IMR-90 (cell line): Measurements from ENCODE around the gene DIP2B. TPM values are rescaled to one million over a fixed set of nuclear protein-coding genes. Genes with fewer than 3 reads are reported as not detected.

Source experiments
- ATAC-seq: fragments of 200-7000 bp; cut with Tn5 transposase; 2 replicates; pipeline ENCODE4 v1.9.1; 2020; ENCODE audit warnings: low read depth, mild to moderate bottlenecking, moderate library complexity
- BruUV-seq: library from RNA; stranded (reverse); fragments of 400-500 nt; replicated peaks from 2 replicates; lab custom pipeline; 2021; lab: Mats Ljungman, UMichigan
- CTCF ChIA-PET: fragments of 300-600 bp; formaldehyde crosslinking; extraction: SDS; loops from one replicate; lab custom pipeline; 2021; ENCODE audit warnings: antibody characterized with exemption; lab: Yijun Ruan, JAX
- POLR2A ChIA-PET: fragments of 300-600 bp; sonication (Branson Sonifier 250); formaldehyde crosslinking; loops from one replicate; lab custom pipeline; 2022; ENCODE audit warnings: antibody characterized with exemption; ENCODE audit not compliant: unreplicated experiment; lab: Charles Lee
- DNase-seq: peaks from one replicate; pipeline ENCODE4 v3.0.0; 2013
- H2AFZ ChIP-seq: replicated peaks from 2 replicates; pipeline ENCODE3; 2013; ENCODE audit warnings: low read length, mild to moderate bottlenecking; ENCODE audit not compliant: poor library complexity
- H2AK5ac ChIP-seq: 2 replicates; pipeline ENCODE4 v1.6.1; 2013; ENCODE audit warnings: low read depth, low read length, inconsistent platforms
- H2AK9ac ChIP-seq: replicated peaks from 2 replicates; pipeline ENCODE3; 2013; ENCODE audit warnings: mild to moderate bottlenecking, low read depth, low read length, moderate library complexity; ENCODE audit not compliant: poor library complexity
- H2BK120ac ChIP-seq: 2 replicates; pipeline ENCODE4 v1.6.1; 2013; ENCODE audit warnings: low read depth, low read length, inconsistent platforms
- H2BK15ac ChIP-seq: 3 replicates; pipeline ENCODE4 v1.6.1; 2013; ENCODE audit warnings: low read depth, low read length, inconsistent platforms
- H2BK20ac ChIP-seq: 2 replicates; pipeline ENCODE4 v1.6.1; 2013; ENCODE audit warnings: low read depth, mild to moderate bottlenecking, inconsistent platforms, low read length, moderate library complexity
- H2BK5ac ChIP-seq: 2 replicates; pipeline ENCODE4 v1.6.1; 2013; ENCODE audit warnings: mild to moderate bottlenecking, low read depth, low read length, inconsistent platforms; ENCODE audit not compliant: poor library complexity, severe bottlenecking
- H3K14ac ChIP-seq: replicated peaks from 2 replicates; pipeline ENCODE4 v1.6.1; 2013; ENCODE audit warnings: low read depth, low read length, inconsistent platforms
- H3K18ac ChIP-seq: 2 replicates; pipeline ENCODE4 v1.6.1; 2013; ENCODE audit warnings: low read depth, low read length, control low read depth
- H3K23ac ChIP-seq: 2 replicates; pipeline ENCODE4 v1.6.1; 2013; ENCODE audit warnings: low read depth, low read length, inconsistent platforms
- H3K27ac ChIP-seq: 2 replicates; pipeline ENCODE4 v1.5.1; 2013; ENCODE audit warnings: mild to moderate bottlenecking, control low read depth, low read length; ENCODE audit not compliant: insufficient read depth
- H3K27me3 ChIP-seq: 2 replicates; pipeline ENCODE4 v1.6.1; 2013; ENCODE audit warnings: low read length; ENCODE audit not compliant: control insufficient read depth, insufficient read depth
- H3K36me3 ChIP-seq: 2 replicates; pipeline ENCODE4 v1.6.1; 2013; ENCODE audit warnings: low read length, mixed read lengths; ENCODE audit not compliant: control insufficient read depth, insufficient read depth
- H3K4ac ChIP-seq: 2 replicates; pipeline ENCODE4 v1.6.1; 2013; ENCODE audit warnings: low read depth, low read length, inconsistent platforms
- H3K4me1 ChIP-seq: 2 replicates; pipeline ENCODE4 v1.6.1; 2013; ENCODE audit warnings: low read length, mixed read lengths; ENCODE audit not compliant: control insufficient read depth, insufficient read depth
- H3K4me2 ChIP-seq: 2 replicates; pipeline ENCODE4 v1.6.1; 2013; ENCODE audit warnings: low read depth, mild to moderate bottlenecking, control low read depth, low read length, moderate library complexity
- H3K4me3 ChIP-seq: 2 replicates; pipeline ENCODE4 v1.5.1; 2013; ENCODE audit warnings: low read depth, mild to moderate bottlenecking, control low read depth, low read length, moderate library complexity; ENCODE audit not compliant: insufficient read depth
- H3K56ac ChIP-seq: 2 replicates; pipeline ENCODE4 v1.6.1; 2013; ENCODE audit warnings: low read length, inconsistent platforms; ENCODE audit not compliant: insufficient read depth; ENCODE audit errors: extremely low read depth
- H3K79me1 ChIP-seq, 2 experiments: 2 replicates each; pipeline ENCODE4 v1.6.1; 2013; ENCODE audit warnings: low read length in 2 of 2, inconsistent platforms in 1 of 2, low read depth in 1 of 2
- H3K9ac ChIP-seq: 2 replicates; pipeline ENCODE4 v1.6.1; 2013; ENCODE audit warnings: low read depth, low read length, control low read depth
- H3K9me1 ChIP-seq: 2 replicates; pipeline ENCODE4 v1.6.1; 2013; ENCODE audit warnings: low read length, inconsistent platforms; ENCODE audit not compliant: insufficient read depth
- H3K9me3 ChIP-seq: 2 replicates; pipeline ENCODE4 v1.6.1; 2013; ENCODE audit warnings: low read length; ENCODE audit not compliant: control insufficient read depth, insufficient read depth
- H4K20me1 ChIP-seq: 2 replicates; pipeline ENCODE4 v1.6.1; 2013; ENCODE audit warnings: low read length, inconsistent platforms; ENCODE audit not compliant: insufficient read depth
- H4K5ac ChIP-seq: 2 replicates; pipeline ENCODE4 v1.6.1; 2013; ENCODE audit warnings: mild to moderate bottlenecking, low read depth, low read length, control low read depth
- H4K8ac ChIP-seq, 2 experiments: 2 replicates each; pipeline ENCODE4 v1.6.1; 2013; ENCODE audit warnings: low read depth in 2 of 2, low read length in 2 of 2, control low read depth in 1 of 2, inconsistent platforms in 1 of 2
- H4K91ac ChIP-seq: 2 replicates; pipeline ENCODE4 v1.6.1; 2013; ENCODE audit warnings: low read depth, low read length, inconsistent platforms; ENCODE audit not compliant: insufficient read depth
- BHLHE40 ChIP-seq: fragments of 150-350 bp; IDR thresholded peaks from 2 replicates; pipeline ENCODE4 v1.6.1; 2016; ENCODE audit warnings: mild to moderate bottlenecking, low read depth, low read length
- CEBPB ChIP-seq: IDR thresholded peaks from 2 replicates; pipeline ENCODE4 v1.6.1; 2012; ENCODE audit warnings: low read depth, low read length, improper control_type of control experiment
- CHD1 ChIP-seq: IDR thresholded peaks from 2 replicates; pipeline ENCODE4 v1.6.1; 2012; ENCODE audit warnings: low read depth, low read length, improper control_type of control experiment
- MAFK ChIP-seq: IDR thresholded peaks from 2 replicates; pipeline ENCODE4 v1.6.1; 2012; ENCODE audit warnings: low read depth, low read length, improper control_type of control experiment
- MAZ ChIP-seq: IDR thresholded peaks from 2 replicates; pipeline ENCODE4 v1.6.1; 2012; ENCODE audit warnings: low read depth, mild to moderate bottlenecking, low read length, improper control_type of control experiment, moderate library complexity, borderline replicate concordance
- MXI1 ChIP-seq: IDR thresholded peaks from 2 replicates; pipeline ENCODE4 v1.6.1; 2012; ENCODE audit warnings: low read depth, mild to moderate bottlenecking, low read length, moderate library complexity, borderline replicate concordance
- NFE2L2 ChIP-seq: fragments of 150-350 bp; IDR thresholded peaks from 2 replicates; pipeline ENCODE4 v1.6.1; 2016; ENCODE audit warnings: low read depth, mild to moderate bottlenecking, low read length
- POLR2A ChIP-seq: IDR thresholded peaks from 2 replicates; pipeline ENCODE4 v1.6.1; 2012; ENCODE audit warnings: mild to moderate bottlenecking, low read depth, low read length
- RCOR1 ChIP-seq: IDR thresholded peaks from 2 replicates; pipeline ENCODE4 v1.6.1; 2012; ENCODE audit warnings: mild to moderate bottlenecking, low read length, improper control_type of control experiment; ENCODE audit not compliant: insufficient replicate concordance
- RFX5 ChIP-seq: IDR thresholded peaks from 2 replicates; pipeline ENCODE4 v1.8.0; 2012; ENCODE audit warnings: low read depth, mild to moderate bottlenecking, low read length, moderate library complexity
- SMC3 ChIP-seq: fragments of 150-350 bp; IDR thresholded peaks from 2 replicates; pipeline ENCODE4 v1.6.1; 2016; ENCODE audit warnings: low read depth, mild to moderate bottlenecking, antibody characterized with exemption, low read length, moderate library complexity
- WGBS, 2 experiments: methylation state at CpG; one replicate each; pipeline versions ENCODE4 v1.1.5 to v1.1.7; 2013; ENCODE audit warnings: missing lambda C conversion rate in 2 of 2; ENCODE audit not compliant: insufficient read length in 1 of 2; ENCODE audit errors: extremely low coverage in 2 of 2; 5-methylcytosine and 5-hydroxymethylcytosine counted together
- dilution Hi-C: fragments of 300-500 bp; cut with HindIII; formaldehyde crosslinking; loops from one replicate; pipeline ENCODE4 v1.14.3; 2018; ENCODE audit warnings: low sequenced_read_pairs; ENCODE audit not compliant: unreplicated experiment
- in situ Hi-C: fragments of 300-500 bp; cut with MboI; formaldehyde crosslinking; loops from 3 replicates; pipeline ENCODE4 v1.14.3; 2019; ENCODE audit warnings: low sequenced_read_pairs, inconsistent platforms, mixed read lengths
- intact Hi-C: fragments of 100-400 bp; cut with micrococcal nuclease; formaldehyde crosslinking; loops from 2 replicates; pipeline ENCODE4 v1.10.0; 2022
- polyA plus RNA-seq, 3 experiments: library from polyadenylated mRNA; depleted of rRNA; stranded (reverse); fragments of >200 nt; gene quantifications; 2 replicates each; pipeline ENCODE4 v1.2.3, GENCODE V29; 2012; ENCODE audit warnings: low replicate concordance in 1 of 3
- total RNA-seq: library from RNA; depleted of rRNA; stranded (reverse); fragments of >200 nt; gene quantifications from 2 replicates; pipeline ENCODE4 v1.2.3, GENCODE V29; 2012
- TF ChIP-seq, protein P1 (sequence below): fragments of 150-350 bp; IDR thresholded peaks from 2 replicates; pipeline ENCODE4 v1.6.1; 2017; ENCODE audit warnings: mild to moderate bottlenecking, antibody characterized with exemption, low read length, low read depth
- TF ChIP-seq, protein P2 (sequence below): fragments of 150-350 bp; IDR thresholded peaks from 2 replicates; pipeline ENCODE4 v1.6.1; 2016; ENCODE audit warnings: low read depth, mild to moderate bottlenecking, low read length, moderate library complexity, borderline replicate concordance
- TF ChIP-seq, protein P3 (sequence below): conservative IDR thresholded peaks from 2 replicates; pipeline ENCODE4 v1.5.1; 2012; ENCODE audit warnings: mild to moderate bottlenecking, low read depth, low read length, improper control_type of control experiment

Gene DIP2B
- total and polyA plus RNA-seq, 2 of the 4 experiments (the other 2 are of a cell fraction) = 7.7 to 12.9 TPM

DNA sequence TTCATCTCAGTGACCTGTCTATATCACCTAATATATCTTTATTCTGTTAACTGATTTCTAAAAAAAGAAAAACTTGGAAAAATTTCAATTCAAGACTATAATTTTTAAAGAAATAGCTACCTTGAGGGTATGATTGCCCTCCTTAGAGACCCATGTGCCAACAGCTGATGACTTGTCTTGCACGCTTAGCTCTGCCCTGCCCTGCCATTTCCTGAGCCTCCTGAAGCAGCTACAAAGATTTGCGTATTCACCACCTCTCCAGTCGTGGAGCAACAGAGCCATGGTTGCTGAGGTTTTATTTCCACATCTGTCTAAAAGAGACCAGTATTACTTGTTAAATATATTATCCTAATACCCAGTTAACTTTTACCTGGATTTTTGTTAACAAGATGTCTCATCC lies 167.4 kb downstream of the DIP2B start:
- no peak overlapping the region for H3K56ac ChIP-seq
- no peak overlapping the region for H2AFZ ChIP-seq
- dilution Hi-C loops = no loop called here
- H3K4ac ChIP-seq = no peak overlapping the region
- no peak overlapping the region for H4K8ac ChIP-seq
- H3K4me3 ChIP-seq = no peak overlapping the region
- H2BK20ac ChIP-seq = no peak overlapping the region
- DNase-seq = no peak
- H3K18ac ChIP-seq = no peak overlapping the region
- in situ Hi-C loops = no loop called here
- CTCF ChIA-PET = no interaction called here
- no peak overlapping the region for H3K23ac ChIP-seq
- H3K79me1 ChIP-seq = peaks cover 8 to 11% of the 10 kb centered on the region in 2 experiments; a peak in 3 of 4 replicates
- no peaks in the 10 kb centered on the region for H3K27me3 ChIP-seq
- H3K9me1 ChIP-seq = peaks cover 5% of the 10 kb centered on the region
- H2BK15ac ChIP-seq = no peak overlapping the region
- no peak overlapping the region for H4K5ac ChIP-seq
- H3K36me3 ChIP-seq = peaks cover 4% of the 10 kb centered on the region
- no peaks in the 10 kb centered on the region for H3K4me1 ChIP-seq
- no peaks in the 10 kb centered on the region for H3K9me3 ChIP-seq
- no peak overlapping the region for H3K9ac ChIP-seq
- no peak overlapping the region for H2BK120ac ChIP-seq
- TF ChIP-seq CHD1 (no peak), MAFK (no peak), NFE2L2 (no peak), CEBPB (no peak), MXI1 (no peak), BHLHE40 (no peak), RFX5 (no peak), SMC3 (no peak), MAZ (no peak), POLR2A (no peak), RCOR1 (no peak)
- TF ChIP-seq, protein P1, sequence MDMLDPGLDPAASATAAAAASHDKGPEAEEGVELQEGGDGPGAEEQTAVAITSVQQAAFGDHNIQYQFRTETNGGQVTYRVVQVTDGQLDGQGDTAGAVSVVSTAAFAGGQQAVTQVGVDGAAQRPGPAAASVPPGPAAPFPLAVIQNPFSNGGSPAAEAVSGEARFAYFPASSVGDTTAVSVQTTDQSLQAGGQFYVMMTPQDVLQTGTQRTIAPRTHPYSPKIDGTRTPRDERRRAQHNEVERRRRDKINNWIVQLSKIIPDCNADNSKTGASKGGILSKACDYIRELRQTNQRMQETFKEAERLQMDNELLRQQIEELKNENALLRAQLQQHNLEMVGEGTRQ = no peak
- TF ChIP-seq, protein P2, sequence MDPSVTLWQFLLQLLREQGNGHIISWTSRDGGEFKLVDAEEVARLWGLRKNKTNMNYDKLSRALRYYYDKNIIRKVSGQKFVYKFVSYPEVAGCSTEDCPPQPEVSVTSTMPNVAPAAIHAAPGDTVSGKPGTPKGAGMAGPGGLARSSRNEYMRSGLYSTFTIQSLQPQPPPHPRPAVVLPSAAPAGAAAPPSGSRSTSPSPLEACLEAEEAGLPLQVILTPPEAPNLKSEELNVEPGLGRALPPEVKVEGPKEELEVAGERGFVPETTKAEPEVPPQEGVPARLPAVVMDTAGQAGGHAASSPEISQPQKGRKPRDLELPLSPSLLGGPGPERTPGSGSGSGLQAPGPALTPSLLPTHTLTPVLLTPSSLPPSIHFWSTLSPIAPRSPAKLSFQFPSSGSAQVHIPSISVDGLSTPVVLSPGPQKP = no peak
- TF ChIP-seq, protein P3, sequence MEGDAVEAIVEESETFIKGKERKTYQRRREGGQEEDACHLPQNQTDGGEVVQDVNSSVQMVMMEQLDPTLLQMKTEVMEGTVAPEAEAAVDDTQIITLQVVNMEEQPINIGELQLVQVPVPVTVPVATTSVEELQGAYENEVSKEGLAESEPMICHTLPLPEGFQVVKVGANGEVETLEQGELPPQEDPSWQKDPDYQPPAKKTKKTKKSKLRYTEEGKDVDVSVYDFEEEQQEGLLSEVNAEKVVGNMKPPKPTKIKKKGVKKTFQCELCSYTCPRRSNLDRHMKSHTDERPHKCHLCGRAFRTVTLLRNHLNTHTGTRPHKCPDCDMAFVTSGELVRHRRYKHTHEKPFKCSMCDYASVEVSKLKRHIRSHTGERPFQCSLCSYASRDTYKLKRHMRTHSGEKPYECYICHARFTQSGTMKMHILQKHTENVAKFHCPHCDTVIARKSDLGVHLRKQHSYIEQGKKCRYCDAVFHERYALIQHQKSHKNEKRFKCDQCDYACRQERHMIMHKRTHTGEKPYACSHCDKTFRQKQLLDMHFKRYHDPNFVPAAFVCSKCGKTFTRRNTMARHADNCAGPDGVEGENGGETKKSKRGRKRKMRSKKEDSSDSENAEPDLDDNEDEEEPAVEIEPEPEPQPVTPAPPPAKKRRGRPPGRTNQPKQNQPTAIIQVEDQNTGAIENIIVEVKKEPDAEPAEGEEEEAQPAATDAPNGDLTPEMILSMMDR = no peak
- POLR2A ChIA-PET = no interaction called here
- no TSS peak for BruUV-seq
- H3K4me2 ChIP-seq = no peak overlapping the region
- no peak overlapping the region for H4K91ac ChIP-seq
- H3K27ac ChIP-seq = no peak overlapping the region
- no peak overlapping the region for H2AK5ac ChIP-seq
- H4K20me1 ChIP-seq = no peaks in the 10 kb centered on the region; the same call in 1 of the 2 replicates
- H3K14ac ChIP-seq = no peak overlapping the region
- intact Hi-C loops = no loop called here
- H2AK9ac ChIP-seq = no peak overlapping the region
- no peak for ATAC-seq
- 80% methylated on average over 1 of the region's 3 CpGs; no CpG with 5 or more reads in 1 of the 2 experiments for WGBS, 2 experiments
- no peak overlapping the region for H2BK5ac ChIP-seq
